Measurements from ENCODE around the gene SNTG2. TPM values are rescaled to one million over a fixed set of nuclear protein-coding genes. Genes with fewer than 3 reads are reported as not detected.

The SNTG2 gene
- total and polyA plus RNA-seq, 12 donors, result 0.39 to 2.8 (median 1.0) TPM; not detected in 1

- no peak for DNase-seq
- Histone ChIP-seq H3K4me1 (no peaks in the 10 kb centered on the region), H3K27me3 (peaks cover 0 to 30% (median 9%) of the 10 kb centered on the region in 7 donors), H3K36me3 (no peaks in the 10 kb centered on the region), H3K4me3 (no peak overlapping the region), H3K9me3 (peaks cover 0 to 22% (median 9%) of the 10 kb centered on the region in 11 donors), H3K27ac (no peak overlapping the region)
- 90% methylated on average over 8 of the region's 8 CpGs for WGBS, 2 donors
- TF ChIP-seq CTCF (IDR thresholded peaks at IDR 0.05), result no peak
- intact Hi-C loops (cut with DNase I), result loop anchor here in 1 of 10 donors (5.0 kb wide), 1 partner anchor 573 kb away; no protein-coding TSS in a partner anchor
- ATAC-seq, result no peak
These were observed 13.9 kb downstream of the SNTG2 start for GRCh38 chr2:964562-964961.

GRCh38 chr2:965640-966147 is 15.0 kb downstream of the SNTG2 start:
- Histone ChIP-seq H3K4me3 (no peak overlapping the region), H3K36me3 (no peaks in the 10 kb centered on the region), H3K9me3 (peaks cover 0 to 28% (median 9%) of the 10 kb centered on the region in 11 donors), H3K27ac (no peak overlapping the region), H3K4me1 (no peaks in the 10 kb centered on the region), H3K27me3 (peaks cover 0 to 23% (median 9%) of the 10 kb centered on the region in 7 donors)
- no peak for TF ChIP-seq CTCF (IDR thresholded peaks at IDR 0.05)
- 94 to 96% methylated on average over 12 of the region's 12 CpGs for WGBS, 2 donors
- intact Hi-C loops (cut with DNase I), result no loop called here
- ATAC-seq, result no peak
- no peak for DNase-seq

- DNase-seq (no peak), ATAC-seq (no peak)
- Histone ChIP-seq H3K4me3 (no peak overlapping the region), H3K9me3 (peaks cover 0 to 25% (median 9%) of the 10 kb centered on the region in 11 donors), H3K4me1 (peaks cover 0 to 14% (median 8%) of the 10 kb centered on the region in 9 donors), H3K36me3 (no peaks in the 10 kb centered on the region), H3K27ac (no peak overlapping the region), H3K27me3 (peaks cover 0 to 18% (median under 1%) of the 10 kb centered on the region in 7 donors)
- 86 to 90% methylated on average over 3 of the region's 3 CpGs for WGBS, 2 donors
- no peak for TF ChIP-seq CTCF (IDR thresholded peaks at IDR 0.05)
- intact Hi-C loops (cut with DNase I), result no loop called here
These were observed 22.5 kb downstream of the SNTG2 start for GRCh38 chr2:973129-973528.

GRCh38 chr2:974054-974453 is 23.4 kb downstream of the SNTG2 start:
- no peak for ATAC-seq
- intact Hi-C loops (cut with DNase I), result no loop called here
- peaks cover 0 to 14% (median 8%) of the 10 kb centered on the region in 9 donors for H3K4me1 ChIP-seq
- 46% methylated on average over 8 of the region's 8 CpGs for WGBS, 2 donors
- H3K9me3 ChIP-seq, result peaks cover 0 to 15% (median 5%) of the 10 kb centered on the region in 11 donors
- TF ChIP-seq CTCF (IDR thresholded peaks at IDR 0.05), result no peak
- H3K4me3 ChIP-seq, result no peak overlapping the region
- no peak overlapping the region for H3K27ac ChIP-seq
- no peaks in the 10 kb centered on the region for H3K36me3 ChIP-seq
- DNase-seq, result no peak
- peaks cover 0 to 13% (median 5%) of the 10 kb centered on the region in 7 donors for H3K27me3 ChIP-seq
